ENCODE measurements around the gene SEMA4G. TPM values are rescaled to one million over a fixed set of nuclear protein-coding genes. Genes with fewer than 3 reads are reported as not detected.

SEMA4G gene
- under 1 TPM; 0.35 to 0.69 (median 0.48) TPM for total RNA-seq

GRCh38 chr10:100969187-100970075 lies at the start of gene SEMA4G:
Gene SEMA4G, plus strand, starts transcription at chr10:100969504. Its CDS starts 3,409 bp downstream, at chr10:100972913.
- DNase-seq (peak; percentile 41), ATAC-seq (peak; percentile 82 to 84)
- H3K4me1 Mint-ChIP-seq (ENCODE audit: low read depth): peaks cover 11% of the 10 kb centered on the region
- H3K9me3 Mint-ChIP-seq: no peaks in the 10 kb centered on the region
- H3K27me3 Mint-ChIP-seq (ENCODE audit: low read depth): no peaks in the 10 kb centered on the region
- H3K36me3 Mint-ChIP-seq (ENCODE audit: insufficient read depth): peaks cover 2% of the 10 kb centered on the region
- peak within 1 kb of the TSS; percentile 67 for H3K4me3 Mint-ChIP-seq

- peaks cover 9% of the 10 kb centered on the region for H3K4me1 Mint-ChIP-seq (ENCODE audit: low read depth)
- peaks cover 38% of the 10 kb centered on the region for H3K36me3 Mint-ChIP-seq (ENCODE audit: insufficient read depth)
Measured at GRCh38 chr10:100923580-100923979, 45.7 kb upstream of the SEMA4G start.

GRCh38 chr10:100927266-100927665 lies 42.0 kb upstream of the SEMA4G start:
- Mint-ChIP-seq H3K9me3 (no peaks in the 10 kb centered on the region), H3K4me1 (ENCODE audit: low read depth) (peaks cover 9% of the 10 kb centered on the region), H3K36me3 (ENCODE audit: insufficient read depth) (peaks cover 53% of the 10 kb centered on the region), H3K4me3 (no peak overlapping the region), H3K27me3 (ENCODE audit: low read depth) (no peaks in the 10 kb centered on the region)
- DNase-seq (no peak), ATAC-seq (no peak)

More at GRCh38 chr10:100923580-100923979, 45.7 kb upstream of the SEMA4G start:
- ATAC-seq (no peak), DNase-seq (no peak)
- Mint-ChIP-seq H3K27me3 (ENCODE audit: low read depth) (no peaks in the 10 kb centered on the region), H3K9me3 (no peaks in the 10 kb centered on the region), H3K4me3 (no peak overlapping the region)

GRCh38 chr10:100928039-100928438 lies 41.3 kb upstream of the SEMA4G start:
- Mint-ChIP-seq H3K4me3 (no peak overlapping the region), H3K36me3 (ENCODE audit: insufficient read depth) (peaks cover 61% of the 10 kb centered on the region), H3K4me1 (ENCODE audit: low read depth) (peaks cover 9% of the 10 kb centered on the region), H3K27me3 (ENCODE audit: low read depth) (no peaks in the 10 kb centered on the region), H3K9me3 (no peaks in the 10 kb centered on the region)
- no peak for ATAC-seq
- no peak for DNase-seq

- Mint-ChIP-seq H3K4me1 (ENCODE audit: low read depth) (peaks cover 5% of the 10 kb centered on the region), H3K36me3 (ENCODE audit: insufficient read depth) (peaks cover 49% of the 10 kb centered on the region), H3K9me3 (no peaks in the 10 kb centered on the region), H3K27me3 (ENCODE audit: low read depth) (no peaks in the 10 kb centered on the region), H3K4me3 (no peak overlapping the region)
- DNase-seq: no peak
- no peak for ATAC-seq
Measured at GRCh38 chr10:100930368-100930767, 38.9 kb upstream of the SEMA4G start.

- Mint-ChIP-seq H3K27me3 (ENCODE audit: low read depth) (no peaks in the 10 kb centered on the region), H3K9me3 (no peaks in the 10 kb centered on the region), H3K36me3 (ENCODE audit: insufficient read depth) (peaks cover 31% of the 10 kb centered on the region), H3K4me1 (ENCODE audit: low read depth) (no peaks in the 10 kb centered on the region), H3K4me3 (no peak overlapping the region)
- ATAC-seq (no peak), DNase-seq (no peak)
Measured at GRCh38 chr10:100934084-100934659, 35.1 kb upstream of the SEMA4G start.

GRCh38 chr10:100939763-100940344 lies 29.4 kb upstream of the SEMA4G start:
- DNase-seq (no peak), ATAC-seq (no peak)
- H3K4me3 Mint-ChIP-seq: no peak overlapping the region
- H3K4me1 Mint-ChIP-seq (ENCODE audit: low read depth): peaks cover 16% of the 10 kb centered on the region
- H3K9me3 Mint-ChIP-seq: no peaks in the 10 kb centered on the region
- H3K27me3 Mint-ChIP-seq (ENCODE audit: low read depth): no peaks in the 10 kb centered on the region
- H3K36me3 Mint-ChIP-seq (ENCODE audit: insufficient read depth): peaks cover 28% of the 10 kb centered on the region

GRCh38 chr10:100942229-100942628 lies 27.1 kb upstream of the SEMA4G start:
- Mint-ChIP-seq H3K4me3 (no peak overlapping the region), H3K27me3 (ENCODE audit: low read depth) (no peaks in the 10 kb centered on the region), H3K4me1 (ENCODE audit: low read depth) (peaks cover 16% of the 10 kb centered on the region), H3K36me3 (ENCODE audit: insufficient read depth) (peaks cover 30% of the 10 kb centered on the region), H3K9me3 (no peaks in the 10 kb centered on the region)
- DNase-seq (no peak), ATAC-seq (no peak)

- Mint-ChIP-seq H3K27me3 (ENCODE audit: low read depth) (no peaks in the 10 kb centered on the region), H3K36me3 (ENCODE audit: insufficient read depth) (peaks cover 32% of the 10 kb centered on the region), H3K4me3 (no peak overlapping the region), H3K4me1 (ENCODE audit: low read depth) (peaks cover 16% of the 10 kb centered on the region), H3K9me3 (no peaks in the 10 kb centered on the region)
- peak in 1 of 2 donors; percentile 38 for ATAC-seq
- no peak for DNase-seq
Measured at GRCh38 chr10:100943508-100943907, 25.8 kb upstream of the SEMA4G start.

GRCh38 chr10:100945754-100946153 lies 23.6 kb upstream of the SEMA4G start:
- H3K36me3 Mint-ChIP-seq (ENCODE audit: insufficient read depth): peaks cover 34% of the 10 kb centered on the region
- DNase-seq (no peak), ATAC-seq (no peak)
- H3K4me1 Mint-ChIP-seq (ENCODE audit: low read depth): peaks cover 16% of the 10 kb centered on the region
- H3K27me3 Mint-ChIP-seq (ENCODE audit: low read depth): no peaks in the 10 kb centered on the region
- H3K4me3 Mint-ChIP-seq: no peak overlapping the region
- H3K9me3 Mint-ChIP-seq: no peaks in the 10 kb centered on the region

- H3K36me3 Mint-ChIP-seq (ENCODE audit: insufficient read depth): peaks cover 18% of the 10 kb centered on the region
- no peak for ATAC-seq
- H3K9me3 Mint-ChIP-seq: no peaks in the 10 kb centered on the region
- peaks cover 3% of the 10 kb centered on the region for H3K4me1 Mint-ChIP-seq (ENCODE audit: low read depth)
- H3K4me3 Mint-ChIP-seq: no peak overlapping the region
- no peaks in the 10 kb centered on the region for H3K27me3 Mint-ChIP-seq (ENCODE audit: low read depth)
- DNase-seq: no peak
Measured at GRCh38 chr10:100948916-100949315, 20.4 kb upstream of the SEMA4G start.

- Mint-ChIP-seq H3K9me3 (no peaks in the 10 kb centered on the region), H3K36me3 (ENCODE audit: insufficient read depth) (peaks cover 35% of the 10 kb centered on the region)
Measured at GRCh38 chr10:100960251-100960650, 9.1 kb upstream of the SEMA4G start.

GRCh38 chr10:100962351-100963080 lies 6.8 kb upstream of the SEMA4G start:
- H3K27me3 Mint-ChIP-seq (ENCODE audit: low read depth): no peaks in the 10 kb centered on the region
- no peaks in the 10 kb centered on the region for H3K9me3 Mint-ChIP-seq
- no peak for DNase-seq
- H3K4me3 Mint-ChIP-seq: no peak overlapping the region
- no peak for ATAC-seq
- no peaks in the 10 kb centered on the region for H3K4me1 Mint-ChIP-seq (ENCODE audit: low read depth)
- H3K36me3 Mint-ChIP-seq (ENCODE audit: insufficient read depth): peaks cover 28% of the 10 kb centered on the region

More at GRCh38 chr10:100960251-100960650, 9.1 kb upstream of the SEMA4G start:
- Mint-ChIP-seq H3K4me3 (no peak overlapping the region), H3K27me3 (ENCODE audit: low read depth) (no peaks in the 10 kb centered on the region), H3K4me1 (ENCODE audit: low read depth) (peaks cover 6% of the 10 kb centered on the region)
- no peak for DNase-seq
- ATAC-seq: no peak

GRCh38 chr10:100963826-100964225 lies 5.5 kb upstream of the SEMA4G start:
- Mint-ChIP-seq H3K4me1 (ENCODE audit: low read depth) (peaks cover 8% of the 10 kb centered on the region), H3K36me3 (ENCODE audit: insufficient read depth) (peaks cover 24% of the 10 kb centered on the region), H3K9me3 (no peaks in the 10 kb centered on the region), H3K27me3 (ENCODE audit: low read depth) (no peaks in the 10 kb centered on the region), H3K4me3 (no peak overlapping the region)
- ATAC-seq: no peak
- no peak for DNase-seq

Data from activated T-cell treated with anti-CD3 and anti-CD28 coated beads, Interleukin-2, amount 50 U/mL, for 4 hours (primary cell).